ENCODE measurements around the gene PIP4P1.
A peak's percentile ranks its signal among the peaks of the same experiment; 100 is the strongest.
"Not testable (repeated sequence)": the region's sequence is repeated elsewhere in the genome, so short reads cannot be mapped to it uniquely, and the experiment has no call there.

The PIP4P1 gene

GRCh38 chr14:20472536-20473169, 11.4 kb upstream of the PIP4P1 start:
- no peak for FAIRE-seq

GRCh38 chr14:20470603-20470901, 9.3 kb upstream of the PIP4P1 start:
- no peak for FAIRE-seq

GRCh38 chr14:20469890-20470602, 8.8 kb upstream of the PIP4P1 start:
- no peak for FAIRE-seq

- FAIRE-seq = no peak
These were observed 8.1 kb upstream of the PIP4P1 start, which contains the start of gene PNP for GRCh38 chr14:20469242-20469889. Gene PNP (plus strand): TSS chr14:20469406. CDS start chr14:20469525, 119 bp downstream.

- no peak for FAIRE-seq
These were observed 7.6 kb upstream of the PIP4P1 start for GRCh38 chr14:20468764-20469241.

- FAIRE-seq = no peak
These were observed 593 bp downstream of the PIP4P1 start for GRCh38 chr14:20460458-20461224.

- FAIRE-seq = no peak
These were observed 3.0 kb downstream of the PIP4P1 start for GRCh38 chr14:20458031-20458789.

GRCh38 chr14:20456971-20457370, 4.3 kb downstream of the PIP4P1 start:
- FAIRE-seq = no peak

GRCh38 chr14:20455355-20456300, 5.6 kb downstream of the PIP4P1 start:
- FAIRE-seq = no peak

- FAIRE-seq = peak; percentile 94
These were observed 6.5 kb downstream of the PIP4P1 start, which contains the start of the genes APEX1 and OSGEP for GRCh38 chr14:20454516-20455354. Gene APEX1 (plus strand): TSS chr14:20455226. CDS start chr14:20455646, 420 bp downstream. Gene OSGEP (minus strand): TSS chr14:20454812. CDS start chr14:20454683, 129 bp downstream.

GRCh38 chr14:20452831-20453230, 8.4 kb downstream of the PIP4P1 start:
- not testable (repeated sequence) for FAIRE-seq

GRCh38 chr14:20446889-20447288, 14.3 kb downstream of the PIP4P1 start:
- no peak for FAIRE-seq

GRCh38 chr14:20443650-20444049, 17.6 kb downstream of the PIP4P1 start:
- not testable (repeated sequence) for FAIRE-seq

GRCh38 chr14:20441461-20441860, 19.8 kb downstream of the PIP4P1 start:
- FAIRE-seq = no peak

GRCh38 chr14:20440882-20441281, 20.4 kb downstream of the PIP4P1 start:
- FAIRE-seq = no peak

GRCh38 chr14:20440465-20440864, 20.8 kb downstream of the PIP4P1 start:
- no peak for FAIRE-seq

- FAIRE-seq = no peak
These were observed 22.6 kb downstream of the PIP4P1 start for GRCh38 chr14:20438664-20439063.

- FAIRE-seq = no peak
These were observed 24.9 kb downstream of the PIP4P1 start for GRCh38 chr14:20436363-20436755.

- no peak for FAIRE-seq
These were observed 25.5 kb downstream of the PIP4P1 start, which contains the start of gene KLHL33 for GRCh38 chr14:20435582-20436362. Gene KLHL33 (minus strand): TSS chr14:20436166. CDS start chr14:20435811, 355 bp downstream.
